ENCODE measurements around the gene PRDM7. TPM values are rescaled to one million over a fixed set of nuclear protein-coding genes. Genes with fewer than 3 reads are reported as not detected.

The PRDM7 gene
- not detected in 2 replicates for total RNA-seq

GRCh38 chr16:90077240-90077756 is at the start of gene PRDM7:
Gene PRDM7 (minus strand): TSS chr16:90077331. CDS start chr16:90075910, 1,421 bp downstream.

GRCh38 chr16:90018652-90019542 is 58.2 kb downstream of the PRDM7 start, which contains the start of gene DBNDD1:
Gene DBNDD1 (minus strand): TSS chr16:90019456. CDS start chr16:90019341, 115 bp downstream.

Other genes with a start within 250 kb of the PRDM7 start
- gene SPIRE2, start 248.9 kb downstream of the PRDM7 start, total RNA-seq: 3.0 and 7.0 TPM in 2 replicates
- 221 and 314 TPM in 2 replicates for gene TCF25, start 203.7 kb downstream of the PRDM7 start, total RNA-seq
- gene MC1R, start 158.5 kb downstream of the PRDM7 start, total RNA-seq: 3.9 and 5.6 TPM in 2 replicates
- 114 and 360 TPM in 2 replicates for gene TUBB3, start 154.0 kb downstream of the PRDM7 start, total RNA-seq
- gene DEF8, start 128.6 kb downstream of the PRDM7 start, total RNA-seq: 77.3 and 93.3 TPM in 2 replicates
- 0.72 and 0.88 TPM in 2 replicates for gene DBNDD1, start 57.9 kb downstream of the PRDM7 start, total RNA-seq